GM23248 (cell line): ENCODE measurements around the gene FAM89B.

Experiments
- EZH2 ChIP-seq: fragments of 200-600 bp; sonication (generic); IDR thresholded peaks from 2 replicates; pipeline ENCODE4 v1.6.1; 2018; ENCODE audit warnings: antibody characterized with exemption, mild to moderate bottlenecking; ENCODE audit not compliant: insufficient read depth, poor library complexity, severe bottlenecking
- EZH2phosphoT487 ChIP-seq: fragments of 200-600 bp; sonication (generic); IDR thresholded peaks from 2 replicates; pipeline ENCODE4 v1.6.1; 2018; ENCODE audit warnings: antibody characterized with exemption, moderate library complexity, mild to moderate bottlenecking, low read depth; ENCODE audit not compliant: insufficient read depth

GRCh38 chr11:65541093-65541982 lies 31.0 kb upstream of the FAM89B start:
- TF ChIP-seq EZH2 (no peak), EZH2phosphoT487 (no peak)
